ENCODE results near the gene SMG9.

Gene SMG9

GRCh38 chr19:43760941-43761340 lies 6.2 kb upstream of the SMG9 start:
- no peak for DNase-seq (ENCODE audit: low read depth)
- no peak overlapping the region for H3K4me3 ChIP-seq (ENCODE audit: control insufficient read depth, low read depth, low read length)
- TF ChIP-seq, protein P1, sequence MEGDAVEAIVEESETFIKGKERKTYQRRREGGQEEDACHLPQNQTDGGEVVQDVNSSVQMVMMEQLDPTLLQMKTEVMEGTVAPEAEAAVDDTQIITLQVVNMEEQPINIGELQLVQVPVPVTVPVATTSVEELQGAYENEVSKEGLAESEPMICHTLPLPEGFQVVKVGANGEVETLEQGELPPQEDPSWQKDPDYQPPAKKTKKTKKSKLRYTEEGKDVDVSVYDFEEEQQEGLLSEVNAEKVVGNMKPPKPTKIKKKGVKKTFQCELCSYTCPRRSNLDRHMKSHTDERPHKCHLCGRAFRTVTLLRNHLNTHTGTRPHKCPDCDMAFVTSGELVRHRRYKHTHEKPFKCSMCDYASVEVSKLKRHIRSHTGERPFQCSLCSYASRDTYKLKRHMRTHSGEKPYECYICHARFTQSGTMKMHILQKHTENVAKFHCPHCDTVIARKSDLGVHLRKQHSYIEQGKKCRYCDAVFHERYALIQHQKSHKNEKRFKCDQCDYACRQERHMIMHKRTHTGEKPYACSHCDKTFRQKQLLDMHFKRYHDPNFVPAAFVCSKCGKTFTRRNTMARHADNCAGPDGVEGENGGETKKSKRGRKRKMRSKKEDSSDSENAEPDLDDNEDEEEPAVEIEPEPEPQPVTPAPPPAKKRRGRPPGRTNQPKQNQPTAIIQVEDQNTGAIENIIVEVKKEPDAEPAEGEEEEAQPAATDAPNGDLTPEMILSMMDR (conservative IDR thresholded peaks at IDR 0.05; ENCODE audit: control insufficient read depth, insufficient read depth, low read depth, low read length), result no peak

GRCh38 chr19:43759515-43759914 lies 4.8 kb upstream of the SMG9 start:
- TF ChIP-seq, protein P1 (conservative IDR thresholded peaks at IDR 0.05; ENCODE audit: control insufficient read depth, insufficient read depth, low read depth, low read length), result peak; percentile 68
- peak; percentile 88 for DNase-seq (ENCODE audit: low read depth)
- no peak overlapping the region for H3K4me3 ChIP-seq (ENCODE audit: control insufficient read depth, low read depth, low read length)

GRCh38 chr19:43755256-43755801 lies 567 bp upstream of the SMG9 start:
- peak overlapping the region; percentile 83 for H3K4me3 ChIP-seq (ENCODE audit: control insufficient read depth, low read depth, low read length)
- TF ChIP-seq, protein P1 (conservative IDR thresholded peaks at IDR 0.05; ENCODE audit: control insufficient read depth, insufficient read depth, low read depth, low read length), result no peak
- peak; percentile 68 for DNase-seq (ENCODE audit: low read depth)

GRCh38 chr19:43754253-43754502 lies 584 bp downstream of the SMG9 start:
- H3K4me3 ChIP-seq (ENCODE audit: control insufficient read depth, low read depth, low read length), result peak overlapping the region; percentile 83
- no peak for DNase-seq (ENCODE audit: low read depth)
- TF ChIP-seq, protein P1 (conservative IDR thresholded peaks at IDR 0.05; ENCODE audit: control insufficient read depth, insufficient read depth, low read depth, low read length), result no peak

GRCh38 chr19:43752287-43752875 lies 2.4 kb downstream of the SMG9 start:
- H3K4me3 ChIP-seq (ENCODE audit: control insufficient read depth, low read depth, low read length), result no peak overlapping the region
- no peak for DNase-seq (ENCODE audit: low read depth)
- TF ChIP-seq, protein P1 (conservative IDR thresholded peaks at IDR 0.05; ENCODE audit: control insufficient read depth, insufficient read depth, low read depth, low read length), result no peak

GRCh38 chr19:43751466-43752220 lies 3.1 kb downstream of the SMG9 start:
- TF ChIP-seq, protein P1 (conservative IDR thresholded peaks at IDR 0.05; ENCODE audit: control insufficient read depth, insufficient read depth, low read depth, low read length), result no peak
- DNase-seq (ENCODE audit: low read depth), result peak; percentile 34
- no peak overlapping the region for H3K4me3 ChIP-seq (ENCODE audit: control insufficient read depth, low read depth, low read length)
